Measurements from ENCODE around the gene AP1S2.

GRCh38 chrX:15838017-15838416 is 16.6 kb downstream of the AP1S2 start:
- TF ChIP-seq CTCF (conservative IDR thresholded peaks at IDR 0.05; ENCODE audit: low read length) (peak; percentile 49; the same call in 1 of the 2 replicates), EZH2phosphoT487 (IDR thresholded peaks at IDR 0.05; ENCODE audit: borderline replicate concordance, low read depth, low read length) (no peak)
